Upper lobe of left lung (tissue), 4 donors: Measurements from ENCODE around the gene RAD51C.

Experiments used
- EP300 ChIP-seq, 4 donors: sonication (generic); formaldehyde crosslinking; IDR thresholded peaks; one replicate each; pipeline ENCODE4 v1.5.1; 2017; ENCODE audit warnings: antibody characterized with exemption in 4 of 4, control low read depth in 2 of 4
- POLR2AphosphoS5 ChIP-seq, 2 donors: sonication (generic); formaldehyde crosslinking; IDR thresholded peaks; one replicate each; pipeline ENCODE4 v1.5.1; 2017; ENCODE audit warnings: antibody characterized with exemption in 2 of 2
- TF ChIP-seq, protein P1 (sequence below), 6 experiments: fragments of 450-650 bp in 4 of 6; fragments of 200-600 bp in 2 of 6; sonication (generic) in 2 of 6; IDR thresholded peaks; one replicate each; pipeline ENCODE4 v1.5.1; 2016 to 2019; ENCODE audit warnings: antibody characterized with exemption in 6 of 6

DNA sequence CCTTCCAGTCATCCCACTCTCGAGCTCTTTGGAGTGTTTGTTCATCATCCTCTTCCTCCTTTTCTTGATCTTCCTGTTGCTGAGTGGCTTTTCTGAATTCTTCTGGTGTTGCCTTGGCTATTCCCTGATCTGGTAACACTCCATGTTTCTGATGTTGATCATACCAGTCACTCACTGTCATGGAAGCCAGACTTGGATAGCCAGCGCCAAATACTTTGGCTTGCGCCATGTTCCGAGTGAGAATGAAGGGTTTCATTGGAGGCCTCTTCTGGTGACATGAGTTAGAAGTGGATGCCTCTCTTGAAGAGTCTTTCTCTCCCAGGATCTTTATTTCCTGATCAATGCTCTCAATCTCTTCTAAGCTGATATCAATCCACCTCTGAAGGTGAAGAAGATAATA is 31.8 kb upstream of the RAD51C start:
- no peak for TF ChIP-seq POLR2AphosphoS5 (IDR thresholded peaks at IDR 0.05)
- TF ChIP-seq, protein P1, sequence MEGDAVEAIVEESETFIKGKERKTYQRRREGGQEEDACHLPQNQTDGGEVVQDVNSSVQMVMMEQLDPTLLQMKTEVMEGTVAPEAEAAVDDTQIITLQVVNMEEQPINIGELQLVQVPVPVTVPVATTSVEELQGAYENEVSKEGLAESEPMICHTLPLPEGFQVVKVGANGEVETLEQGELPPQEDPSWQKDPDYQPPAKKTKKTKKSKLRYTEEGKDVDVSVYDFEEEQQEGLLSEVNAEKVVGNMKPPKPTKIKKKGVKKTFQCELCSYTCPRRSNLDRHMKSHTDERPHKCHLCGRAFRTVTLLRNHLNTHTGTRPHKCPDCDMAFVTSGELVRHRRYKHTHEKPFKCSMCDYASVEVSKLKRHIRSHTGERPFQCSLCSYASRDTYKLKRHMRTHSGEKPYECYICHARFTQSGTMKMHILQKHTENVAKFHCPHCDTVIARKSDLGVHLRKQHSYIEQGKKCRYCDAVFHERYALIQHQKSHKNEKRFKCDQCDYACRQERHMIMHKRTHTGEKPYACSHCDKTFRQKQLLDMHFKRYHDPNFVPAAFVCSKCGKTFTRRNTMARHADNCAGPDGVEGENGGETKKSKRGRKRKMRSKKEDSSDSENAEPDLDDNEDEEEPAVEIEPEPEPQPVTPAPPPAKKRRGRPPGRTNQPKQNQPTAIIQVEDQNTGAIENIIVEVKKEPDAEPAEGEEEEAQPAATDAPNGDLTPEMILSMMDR (IDR thresholded peaks at IDR 0.05) = no peak
- TF ChIP-seq EP300 (IDR thresholded peaks at IDR 0.05) = no peak
